Stimulated activated CD8-positive, alpha-beta memory T cell treated with anti-CD3 and anti-CD28 coated beads, Interleukin-12 subunit alpha, Interleukin-12 subunit beta, amount 100 ng/mL, for 1 hour (primary cell): Measurements from ENCODE around the gene LCNL1.

Experiments used
- DNase-seq: peaks from one replicate; pipeline ENCODE4 v3.0.0-alpha.2; 2020; ENCODE audit warnings: low read depth

LCNL1 gene

DNA sequence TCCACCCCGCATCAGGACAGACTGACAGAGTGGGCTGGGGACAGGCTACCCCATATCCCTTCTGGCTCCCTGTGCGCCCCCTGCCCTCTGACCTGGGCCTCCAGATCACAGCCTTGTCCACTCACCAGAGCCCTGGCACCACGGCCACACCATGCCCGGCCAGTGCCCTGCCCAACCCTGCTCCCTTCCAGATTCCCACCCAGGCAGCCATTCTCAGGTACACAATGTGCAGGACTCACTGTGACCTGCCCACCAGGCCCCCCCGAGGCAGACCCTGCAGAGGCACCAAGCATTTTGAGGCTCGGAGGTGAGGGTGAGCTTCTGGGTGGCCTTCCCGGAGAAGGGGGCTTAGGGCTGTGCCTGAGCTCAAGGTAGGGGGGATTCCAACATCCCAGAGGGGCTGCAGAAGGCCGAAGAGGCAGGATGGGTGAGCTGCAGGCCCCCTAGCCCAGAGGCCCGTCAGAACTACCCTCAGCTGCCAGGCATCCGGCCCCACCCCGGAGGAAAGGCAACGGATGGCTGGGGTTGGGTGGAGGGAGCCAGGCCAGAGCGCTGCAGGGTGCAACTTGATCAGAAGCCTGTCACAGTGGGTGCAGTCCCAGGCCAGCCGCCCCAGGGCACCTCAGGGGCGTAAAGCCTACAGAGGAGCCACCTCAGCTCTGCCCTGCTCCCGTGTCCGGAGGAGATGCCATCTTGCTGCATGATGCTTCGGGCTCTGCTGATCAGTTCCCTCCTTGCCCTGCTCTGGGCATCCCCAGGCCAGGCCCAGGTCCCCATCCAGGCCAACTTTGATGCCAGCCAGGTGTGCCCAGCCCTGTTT is at the start of gene LCNL1:
Gene LCNL1, plus strand, starts transcription at position 762 of the 820 bp plus-strand sequence. CDS start 594 bp downstream, outside the sequence.
- no peak for DNase-seq

DNA sequence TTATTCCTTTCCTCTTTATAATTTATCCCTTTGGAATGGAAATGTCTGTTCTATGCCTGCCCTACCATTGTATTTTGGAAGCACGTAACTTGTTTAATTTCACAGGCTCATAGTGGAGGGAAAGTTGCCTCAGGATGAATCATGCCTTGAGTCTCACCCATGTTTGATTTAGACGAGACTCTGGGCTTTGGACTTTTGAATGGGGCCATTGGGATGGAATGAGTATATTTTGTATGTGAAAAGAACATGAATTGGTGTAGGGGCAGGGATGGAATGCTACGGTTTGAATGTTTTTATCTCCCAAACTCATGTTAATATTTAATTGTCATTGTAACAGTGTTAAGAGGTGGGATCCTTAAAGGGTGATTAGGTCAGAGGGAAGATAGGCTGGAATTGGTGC is 48.5 kb upstream of the LCNL1 start:
- no peak for DNase-seq

DNA sequence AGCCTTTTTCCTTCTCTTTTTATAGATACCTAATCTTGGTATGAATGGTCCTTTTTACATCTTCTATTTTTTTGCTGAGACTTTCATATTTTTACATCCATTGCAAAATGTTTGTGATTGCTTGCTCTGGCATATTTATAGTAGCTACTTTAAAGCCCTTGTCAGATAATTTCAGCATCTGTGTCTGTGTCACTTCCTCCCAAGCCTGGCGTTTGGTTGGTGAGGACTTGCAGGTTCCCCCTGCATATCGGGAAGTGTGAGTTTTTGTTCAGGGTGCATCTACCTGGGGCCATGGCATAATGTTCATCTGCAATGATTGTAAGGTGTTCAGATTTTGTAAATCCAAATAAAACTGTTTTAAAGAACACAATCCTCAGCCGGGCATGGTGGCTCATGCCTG is 47.1 kb upstream of the LCNL1 start:
- DNase-seq: no peak

DNA sequence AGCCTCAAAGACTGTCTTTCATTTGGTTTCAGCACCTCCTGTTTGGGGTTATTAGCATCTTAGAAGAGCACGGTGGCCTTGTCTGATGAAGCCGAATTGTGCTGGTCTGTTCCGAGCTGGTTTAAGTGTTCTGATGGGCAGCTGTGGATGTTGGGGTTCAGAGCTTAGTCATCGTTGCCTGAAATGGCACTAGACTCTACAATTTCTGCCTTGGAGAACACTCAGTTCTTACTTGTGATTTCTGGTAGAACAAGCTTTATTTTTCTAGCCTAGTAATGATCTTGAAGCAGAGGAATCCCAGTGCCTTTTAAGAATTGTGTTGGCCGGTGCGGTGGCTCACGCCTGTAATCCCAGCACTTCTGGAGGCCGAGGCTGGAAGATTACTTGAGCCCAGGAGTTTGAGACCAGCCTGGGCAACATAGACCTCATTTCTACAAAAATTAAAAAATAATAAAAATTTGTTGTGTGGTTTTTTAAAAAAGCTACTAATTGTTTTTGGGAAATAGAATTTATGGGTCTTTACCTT is 46.1 kb upstream of the LCNL1 start:
- DNase-seq: no peak

DNA sequence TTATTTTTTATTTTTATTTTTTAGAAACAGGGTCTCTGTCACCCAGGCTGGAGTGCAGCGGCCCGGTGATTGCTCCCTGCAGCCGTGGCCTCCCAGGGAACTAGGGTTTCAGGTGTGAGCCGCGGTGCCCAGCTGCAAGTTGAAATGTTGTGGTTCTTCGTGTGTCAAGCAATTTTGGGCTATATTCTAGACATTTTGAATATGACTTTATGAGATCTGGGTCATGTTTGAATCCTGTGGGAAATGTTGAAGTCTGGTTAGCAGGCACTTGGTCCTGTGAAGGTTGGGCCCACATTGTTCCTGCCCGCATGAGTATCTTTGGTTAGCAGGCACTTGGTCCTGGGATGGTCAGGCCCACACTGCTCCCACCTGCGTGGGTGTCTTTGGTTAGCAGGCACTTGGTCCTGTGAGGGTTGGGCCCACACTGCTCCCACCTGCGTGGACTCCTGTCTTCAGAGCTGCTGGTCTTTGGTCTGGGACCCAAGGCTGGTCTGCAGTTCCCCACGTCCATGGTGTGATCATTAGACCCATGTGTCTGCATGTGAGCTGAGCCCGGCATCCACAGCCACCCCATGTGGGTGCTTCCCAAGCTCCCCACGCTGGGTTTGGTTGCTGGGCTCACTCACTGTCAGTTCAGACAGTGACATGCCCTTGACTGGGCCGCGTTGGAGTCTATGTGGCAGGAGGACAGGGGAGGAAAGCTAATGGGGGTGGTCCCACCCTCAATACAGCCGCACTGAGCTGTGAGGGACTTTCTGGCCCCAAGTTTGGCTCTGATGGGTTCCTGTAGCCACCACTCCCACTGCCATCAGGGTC is 45.4 kb upstream of the LCNL1 start:
- DNase-seq: no peak

DNA sequence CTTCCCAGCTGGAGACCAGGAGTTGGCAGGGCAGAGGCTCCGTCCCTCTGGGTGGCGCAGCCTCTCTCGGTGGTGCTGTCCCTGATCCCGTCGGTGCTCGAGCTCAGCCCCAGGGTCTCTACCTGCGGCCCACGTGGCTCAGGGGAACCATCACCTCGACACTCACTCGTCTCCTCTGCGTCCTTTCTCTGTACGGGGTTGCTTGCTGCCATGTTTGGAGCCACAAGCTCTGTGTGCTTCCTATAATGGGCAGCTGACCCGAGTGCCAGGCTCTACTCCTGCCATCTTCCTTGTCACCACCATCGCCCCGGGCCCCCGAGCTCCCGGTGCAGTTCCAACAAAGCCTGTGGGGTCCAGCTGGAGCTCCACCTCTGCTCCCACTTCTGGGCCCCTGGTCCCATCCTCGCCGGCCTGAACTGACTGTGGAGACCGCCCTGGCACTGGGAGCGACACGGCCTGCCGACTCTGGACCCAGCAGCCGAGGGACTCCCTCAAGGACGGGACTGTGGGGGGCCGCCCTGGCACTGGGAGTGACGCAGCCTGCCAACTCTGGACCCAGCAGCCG is 43.3 kb upstream of the LCNL1 start:
- no peak for DNase-seq

DNA sequence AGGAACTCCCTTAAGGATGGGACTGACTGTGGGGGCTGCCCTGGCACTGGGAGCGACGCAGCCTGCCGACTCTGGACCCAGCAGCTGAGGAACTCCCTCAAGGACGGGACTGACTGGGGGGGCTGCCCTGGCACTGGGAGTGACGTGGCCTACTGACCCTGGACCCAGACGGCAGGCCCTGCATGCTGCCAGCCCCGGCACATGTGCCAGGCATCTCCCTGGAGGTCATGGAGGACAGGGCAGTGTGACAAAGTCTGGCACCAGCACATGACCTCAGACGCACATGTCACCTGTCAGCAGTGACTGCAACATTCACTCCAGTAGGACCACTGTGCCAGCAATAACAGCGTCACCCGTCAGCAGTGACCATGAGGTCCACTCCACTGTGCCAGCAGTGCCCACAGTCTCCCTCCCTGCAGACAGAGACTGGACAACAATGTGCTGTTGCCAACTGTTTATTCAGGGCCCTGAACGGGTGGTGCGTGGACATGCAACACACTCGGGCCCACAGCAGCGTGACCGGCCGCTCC is 42.7 kb upstream of the LCNL1 start:
- no peak for DNase-seq

DNA sequence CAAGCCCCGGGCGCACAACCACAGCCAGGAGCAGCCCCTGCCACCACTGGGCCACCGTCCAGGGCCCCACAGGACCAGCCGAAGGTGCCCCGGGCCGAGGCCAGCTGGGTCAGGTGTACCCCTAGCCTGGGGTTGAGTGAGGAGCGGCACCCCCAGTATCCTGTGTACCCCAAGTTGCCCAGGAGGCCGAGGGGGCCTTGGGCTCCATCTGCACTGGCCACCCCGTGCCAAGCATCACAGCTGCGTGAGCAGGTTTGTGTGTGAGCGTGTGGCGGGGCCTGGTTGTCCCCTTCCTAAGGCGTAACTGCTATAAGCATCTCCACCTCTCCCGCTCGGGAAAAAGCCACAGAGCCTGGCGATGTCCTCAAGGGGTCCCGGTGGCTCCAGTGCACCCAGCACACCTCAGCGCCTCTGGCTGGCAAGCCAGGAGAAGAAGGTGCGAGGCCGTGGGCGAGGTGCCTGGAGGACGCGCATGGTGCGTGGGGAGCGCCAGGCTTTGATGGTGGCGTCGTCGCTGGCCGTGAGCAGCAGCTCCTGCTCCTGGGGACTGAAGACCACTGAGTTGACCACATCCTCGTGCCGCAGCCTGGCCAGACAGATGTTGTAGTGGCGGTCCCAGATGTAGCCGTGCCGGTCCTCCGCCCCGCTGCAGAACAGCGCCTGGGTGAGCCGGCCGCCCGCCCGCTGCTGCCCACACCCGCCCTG is 42.1 kb upstream of the LCNL1 start:
- DNase-seq: no peak

DNA sequence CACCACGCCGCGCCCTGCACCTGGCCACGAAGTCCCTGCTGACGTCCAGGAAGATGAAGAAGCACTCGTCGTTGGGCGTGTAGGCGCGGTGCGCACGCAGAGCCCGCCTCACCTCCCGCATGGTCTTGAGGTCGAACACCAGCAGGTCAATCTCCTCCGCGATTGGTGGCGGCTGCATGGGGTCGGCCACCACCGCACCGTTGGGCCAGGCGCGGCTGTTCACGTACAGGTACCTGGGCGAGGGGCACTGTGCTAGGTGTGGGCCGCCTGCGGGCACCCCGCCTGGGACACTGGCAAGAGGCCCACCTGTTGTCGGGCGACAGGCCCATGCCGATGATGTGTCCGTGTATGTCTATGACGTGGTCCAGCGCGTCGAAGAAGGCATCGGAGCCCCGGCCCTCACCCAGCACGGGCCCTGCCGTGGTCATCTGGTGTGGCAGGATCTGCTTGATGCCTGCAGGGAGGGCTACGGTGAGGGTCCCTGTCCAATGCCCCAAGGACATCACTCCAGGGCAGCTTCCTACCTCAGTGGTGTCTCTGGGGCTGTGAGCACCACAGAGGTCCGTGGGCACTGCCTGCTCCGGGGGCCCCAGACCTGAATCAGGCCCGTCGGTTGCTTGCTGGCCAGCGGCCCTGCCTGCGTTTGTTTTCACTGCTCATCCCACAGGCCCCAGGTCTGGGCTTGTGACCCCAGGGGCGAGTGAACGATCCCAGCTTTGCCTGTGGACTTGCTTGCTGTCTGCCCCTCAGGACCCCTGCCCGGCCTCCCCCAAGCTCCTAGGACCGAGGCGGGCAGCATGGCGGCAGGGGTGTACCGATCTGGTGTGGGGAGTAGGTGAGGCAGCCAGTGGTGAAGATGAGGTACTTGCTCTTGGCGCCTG is 41.3 kb upstream of the LCNL1 start:
- DNase-seq: no peak

DNA sequence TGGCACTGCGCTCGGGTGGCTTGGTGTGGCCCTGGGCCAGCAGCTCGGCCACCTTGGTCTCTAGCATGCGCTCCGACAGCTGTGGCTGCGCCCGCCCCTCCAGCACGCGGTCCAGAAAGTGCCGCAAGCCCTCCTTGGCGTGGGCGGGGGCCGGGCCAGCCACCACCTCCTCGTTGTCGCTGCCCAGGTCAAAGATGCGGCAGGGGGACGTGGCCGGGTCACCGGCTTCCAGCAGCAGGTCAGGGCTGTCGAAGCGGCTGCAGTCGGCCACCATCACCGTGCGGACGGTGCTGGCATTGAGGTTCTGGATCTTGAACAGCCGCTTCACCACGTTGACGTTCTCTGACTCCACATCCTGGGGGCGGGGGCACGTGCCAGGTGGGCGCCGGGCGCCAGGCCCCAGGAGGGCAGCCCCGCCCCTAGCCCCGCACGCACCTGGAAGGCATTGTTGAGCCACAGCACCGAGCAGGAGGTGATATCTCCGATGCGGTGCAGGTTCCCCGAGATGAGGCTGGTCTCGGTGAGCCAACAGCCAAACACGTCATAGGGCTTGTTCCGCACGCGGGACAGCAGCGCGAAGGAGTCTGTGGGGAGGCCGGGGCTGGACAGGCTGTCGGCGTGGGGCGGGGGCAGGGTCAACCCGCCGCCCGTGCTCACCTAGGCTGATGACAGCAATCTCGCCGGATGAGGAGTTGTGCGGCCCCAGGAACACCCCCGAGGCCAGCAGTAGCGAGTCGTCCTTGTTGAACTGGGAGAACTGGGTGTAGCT is 40.5 kb upstream of the LCNL1 start:
- no peak for DNase-seq

DNA sequence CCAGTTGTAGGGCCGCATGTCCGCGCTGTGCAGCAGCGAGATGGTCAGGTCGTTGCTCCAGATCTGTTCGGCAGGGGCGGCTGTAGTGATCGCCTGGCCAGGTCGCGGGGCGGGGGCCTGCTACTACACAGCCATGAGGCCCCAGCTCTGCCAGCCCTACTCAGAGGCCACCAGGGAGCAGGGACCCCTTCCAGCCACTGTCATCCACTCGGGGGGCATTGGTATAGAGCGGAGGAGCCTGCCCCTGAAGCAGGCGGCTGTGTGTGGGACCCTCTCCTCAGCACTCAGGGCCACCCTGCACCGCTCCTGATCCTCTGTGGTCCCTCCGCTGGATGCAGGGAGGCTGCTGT is 39.9 kb upstream of the LCNL1 start:
- no peak for DNase-seq

DNA sequence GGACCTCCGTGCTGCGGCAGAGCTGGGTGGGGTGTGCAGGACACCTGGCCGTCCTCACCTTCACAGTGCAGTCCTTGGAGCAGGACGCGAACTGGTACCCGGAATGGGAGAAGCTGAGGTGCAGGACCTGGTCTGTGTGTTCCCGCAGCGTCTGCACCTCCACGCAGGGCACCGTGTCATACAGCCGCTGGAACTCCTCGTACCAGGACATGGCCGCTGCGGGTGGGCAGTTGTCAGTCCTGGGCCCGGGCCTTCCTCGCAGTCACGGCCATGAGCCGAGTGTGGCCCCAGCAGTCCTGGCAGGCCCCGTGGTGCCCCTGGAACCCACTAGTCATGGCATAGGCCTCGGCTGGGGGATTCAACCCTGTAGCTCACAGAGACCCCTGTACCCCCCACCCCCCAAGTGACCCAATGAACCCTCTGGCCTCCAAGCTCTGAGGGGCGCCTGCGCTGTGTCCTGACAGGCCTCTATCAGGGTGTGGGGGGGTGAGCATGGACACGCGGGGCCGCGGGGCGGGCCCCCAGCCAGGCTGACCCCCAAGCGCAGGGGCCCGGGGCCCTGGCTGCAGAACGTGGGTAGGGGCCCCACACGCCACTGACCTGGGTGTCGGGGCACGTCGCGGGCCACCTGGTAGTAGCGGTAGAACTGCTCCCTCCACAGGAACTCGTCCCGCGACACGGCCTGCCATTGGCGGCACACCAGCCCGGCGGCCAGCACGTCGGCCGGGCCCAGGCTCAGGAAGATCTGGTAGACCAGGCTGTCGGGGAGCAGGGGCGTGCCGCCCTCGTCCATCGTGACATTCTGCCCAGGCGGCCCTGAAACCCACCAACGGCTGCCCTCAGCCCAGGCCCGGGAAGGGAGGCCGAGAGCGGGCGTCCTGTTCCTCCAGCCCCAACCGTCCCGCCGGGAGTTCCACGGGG is 39.2 kb upstream of the LCNL1 start:
- no peak for DNase-seq

DNA sequence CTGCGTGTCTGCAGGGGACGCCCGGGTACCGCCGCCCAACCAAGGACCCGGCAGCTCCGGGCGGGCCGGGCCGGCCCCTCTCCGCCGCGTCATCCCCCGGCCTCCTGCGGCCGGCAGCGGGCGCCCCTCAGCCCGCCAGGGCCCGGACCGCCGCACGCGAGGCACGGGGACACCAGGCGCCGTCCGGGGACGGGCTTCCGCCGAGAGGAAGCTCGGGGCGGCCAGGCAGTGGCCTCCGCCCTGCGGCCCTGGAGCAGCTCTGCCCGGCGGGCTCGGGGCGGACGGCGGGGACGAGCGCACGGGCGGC is 38.6 kb upstream of the LCNL1 start:
- no peak for DNase-seq

DNA sequence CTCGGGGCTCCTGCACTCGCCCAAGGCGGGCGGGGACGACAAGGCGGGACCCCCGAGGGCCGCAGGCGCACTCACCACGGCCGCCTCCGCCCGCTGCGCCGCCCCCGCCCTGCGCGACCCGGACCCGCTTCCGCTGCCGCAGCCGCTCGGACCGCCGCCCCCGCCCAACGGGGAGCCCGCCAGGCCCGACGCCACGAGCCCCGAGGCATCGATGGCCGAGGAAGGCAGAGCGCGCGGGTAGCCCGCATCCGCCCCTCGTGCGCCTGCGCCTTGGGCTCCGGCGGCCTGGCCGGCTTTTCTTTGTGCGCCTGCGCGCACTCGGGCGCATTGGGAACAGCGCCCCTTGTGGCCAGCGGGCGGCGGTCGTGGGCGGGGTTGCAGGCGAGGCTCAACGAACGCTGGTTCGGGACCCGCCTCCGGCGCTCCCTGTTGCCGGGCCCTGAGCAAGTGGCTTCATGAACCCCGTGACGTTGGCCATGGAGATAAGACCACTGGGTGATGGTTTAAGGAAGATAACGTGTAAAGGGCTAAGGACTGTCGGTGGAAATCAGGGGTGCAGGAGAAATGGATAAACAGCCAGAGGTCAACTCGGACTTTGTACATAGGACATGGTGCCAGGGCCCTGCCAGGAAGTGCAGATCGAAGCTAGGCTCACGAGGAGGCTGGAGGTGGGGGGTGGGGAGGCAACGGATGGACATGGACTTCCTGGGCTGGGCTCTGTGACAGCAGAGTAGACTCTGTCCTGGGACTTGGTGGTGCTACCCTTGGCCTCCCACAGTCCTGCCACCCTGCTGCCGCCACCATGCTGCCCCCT is 38.1 kb upstream of the LCNL1 start, which contains the start of the genes C8G and FBXW5:
Gene C8G, plus strand, starts transcription at position 725 of the 814 bp plus-strand sequence. Its CDS starts 78 bp downstream, at position 803.
Gene FBXW5, minus strand, starts transcription at position 220 of the 814 bp plus-strand sequence. CDS start 655 bp downstream, outside the sequence.
- DNase-seq: peak; percentile 90

DNA sequence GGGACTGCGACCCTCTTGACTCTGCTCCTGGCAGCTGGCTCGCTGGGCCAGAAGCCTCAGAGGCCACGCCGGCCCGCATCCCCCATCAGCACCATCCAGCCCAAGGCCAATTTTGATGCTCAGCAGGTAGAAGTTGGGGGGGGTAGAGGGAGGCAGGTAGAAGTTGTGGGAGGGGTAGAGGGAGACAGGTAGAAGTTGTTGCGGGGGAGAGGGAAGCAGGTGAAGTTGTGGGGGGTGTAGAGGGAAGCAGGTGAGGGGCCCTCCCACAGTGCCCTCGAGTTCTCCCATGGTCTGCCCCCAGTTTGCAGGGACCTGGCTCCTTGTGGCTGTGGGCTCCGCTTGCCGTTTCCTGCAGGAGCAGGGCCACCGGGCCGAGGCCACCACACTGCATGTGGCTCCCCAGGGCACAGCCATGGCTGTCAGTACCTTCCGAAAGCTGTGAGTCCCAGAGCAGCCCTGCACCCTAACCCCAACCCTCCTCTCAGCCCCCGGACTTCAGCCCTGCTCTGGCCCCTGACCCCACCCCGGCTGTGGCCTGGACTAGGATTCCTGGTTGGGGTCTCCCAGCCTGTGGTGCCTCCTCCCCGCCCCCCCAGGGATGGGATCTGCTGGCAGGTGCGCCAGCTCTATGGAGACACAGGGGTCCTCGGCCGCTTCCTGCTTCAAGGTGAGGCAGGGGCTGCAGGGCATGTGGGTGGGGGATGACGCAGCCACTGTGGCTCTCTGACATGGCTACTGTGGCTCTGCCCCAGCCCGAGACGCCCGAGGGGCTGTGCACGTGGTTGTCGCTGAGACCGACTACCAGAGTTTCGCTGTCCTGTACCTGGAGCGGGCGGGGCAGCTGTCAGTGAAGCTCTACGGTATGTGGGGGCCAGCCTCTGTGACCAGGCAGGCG is 37.2 kb upstream of the LCNL1 start:
- no peak for DNase-seq

DNA sequence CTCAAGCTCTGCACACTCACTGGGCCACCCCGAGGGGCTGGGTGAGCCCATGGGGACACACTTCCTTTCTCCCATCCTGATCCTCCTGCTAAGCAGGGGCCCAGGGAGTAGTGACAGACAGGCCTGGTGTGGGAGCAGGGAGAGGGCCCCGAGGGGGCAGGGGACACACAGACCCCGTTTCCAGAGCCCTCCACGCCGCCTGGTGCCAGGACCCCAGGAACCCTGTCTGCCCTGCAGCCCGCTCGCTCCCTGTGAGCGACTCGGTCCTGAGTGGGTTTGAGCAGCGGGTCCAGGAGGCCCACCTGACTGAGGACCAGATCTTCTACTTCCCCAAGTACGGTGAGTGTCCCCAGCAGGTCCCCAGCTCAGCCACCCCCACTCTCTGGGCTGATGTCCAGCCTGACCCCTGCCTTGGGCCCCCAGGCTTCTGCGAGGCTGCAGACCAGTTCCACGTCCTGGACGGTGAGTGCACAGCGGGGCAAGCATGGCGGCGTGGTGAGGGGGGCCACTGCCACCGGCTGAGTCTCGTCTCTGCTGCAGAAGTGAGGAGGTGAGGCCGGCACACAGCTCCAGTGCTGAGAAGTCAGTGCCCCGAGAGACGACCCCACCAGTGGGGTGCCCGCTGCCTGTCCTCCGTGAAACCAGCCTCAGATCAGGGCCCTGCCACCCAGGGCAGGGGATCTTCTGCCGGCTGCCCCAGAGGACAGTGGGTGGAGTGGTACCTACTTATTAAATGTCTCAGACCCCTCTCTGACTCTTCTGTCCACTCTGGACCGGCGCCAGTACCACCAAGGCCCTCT is 36.4 kb upstream of the LCNL1 start:
- no peak for DNase-seq
